Measurements from ENCODE around the gene GHDC.
"Not testable (repeated sequence)": the region's sequence is repeated elsewhere in the genome, so short reads cannot be mapped to it uniquely, and the experiment has no call there.

Gene GHDC, protein sequence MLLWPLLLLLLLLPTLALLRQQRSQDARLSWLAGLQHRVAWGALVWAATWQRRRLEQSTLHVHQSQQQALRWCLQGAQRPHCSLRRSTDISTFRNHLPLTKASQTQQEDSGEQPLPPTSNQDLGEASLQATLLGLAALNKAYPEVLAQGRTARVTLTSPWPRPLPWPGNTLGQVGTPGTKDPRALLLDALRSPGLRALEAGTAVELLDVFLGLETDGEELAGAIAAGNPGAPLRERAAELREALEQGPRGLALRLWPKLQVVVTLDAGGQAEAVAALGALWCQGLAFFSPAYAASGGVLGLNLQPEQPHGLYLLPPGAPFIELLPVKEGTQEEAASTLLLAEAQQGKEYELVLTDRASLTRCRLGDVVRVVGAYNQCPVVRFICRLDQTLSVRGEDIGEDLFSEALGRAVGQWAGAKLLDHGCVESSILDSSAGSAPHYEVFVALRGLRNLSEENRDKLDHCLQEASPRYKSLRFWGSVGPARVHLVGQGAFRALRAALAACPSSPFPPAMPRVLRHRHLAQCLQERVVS

DNA sequence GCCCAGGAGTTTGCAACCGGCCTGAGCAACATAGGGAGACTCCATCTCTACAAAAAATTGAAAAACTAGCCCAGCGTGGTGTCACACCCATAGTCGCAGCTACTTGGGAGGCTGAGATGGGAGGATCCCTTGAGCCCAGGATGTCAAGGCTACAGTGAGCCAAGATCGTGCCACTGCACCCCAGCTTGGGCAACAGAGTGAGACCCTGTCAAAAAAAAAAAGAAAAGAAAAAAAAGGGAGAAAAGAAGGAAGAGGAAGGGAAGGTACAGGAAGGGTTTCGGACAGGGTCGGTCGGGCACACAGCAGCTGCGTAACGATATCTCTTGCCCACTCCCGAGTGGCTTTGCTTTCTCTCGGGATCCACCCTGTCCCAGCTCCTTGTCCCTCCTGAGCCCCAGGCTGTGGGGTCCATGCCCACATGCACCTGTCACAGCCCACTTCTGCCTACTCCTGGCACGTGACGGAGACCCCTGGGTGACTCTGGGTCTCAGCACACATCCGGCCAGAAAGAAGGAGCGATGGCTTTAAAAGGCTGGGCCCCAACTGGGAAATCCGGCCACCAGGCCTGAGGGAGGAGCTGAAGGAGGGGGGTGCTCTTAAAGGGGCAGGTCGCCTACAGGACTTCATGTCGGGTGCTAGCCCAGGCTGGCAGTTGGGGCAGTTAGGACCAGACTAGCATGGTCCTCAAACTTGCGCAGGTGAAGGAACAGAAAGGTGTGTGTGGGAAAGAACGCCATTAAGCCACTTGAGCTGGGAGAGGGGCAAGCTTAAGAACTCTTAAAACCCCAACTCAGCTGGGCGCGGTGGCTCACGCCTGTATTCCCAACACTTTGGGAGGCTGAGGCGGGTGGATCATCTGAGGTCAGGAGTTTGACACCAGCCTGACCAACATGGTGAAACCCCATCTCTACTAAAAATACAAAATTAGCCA is at the start of gene GHDC:
GHDC (minus strand) TSS at position 526 of the 931 bp plus-strand sequence. CDS start 913 bp downstream, outside the sequence.
- peak; percentile 83 for DNase-seq

DNA sequence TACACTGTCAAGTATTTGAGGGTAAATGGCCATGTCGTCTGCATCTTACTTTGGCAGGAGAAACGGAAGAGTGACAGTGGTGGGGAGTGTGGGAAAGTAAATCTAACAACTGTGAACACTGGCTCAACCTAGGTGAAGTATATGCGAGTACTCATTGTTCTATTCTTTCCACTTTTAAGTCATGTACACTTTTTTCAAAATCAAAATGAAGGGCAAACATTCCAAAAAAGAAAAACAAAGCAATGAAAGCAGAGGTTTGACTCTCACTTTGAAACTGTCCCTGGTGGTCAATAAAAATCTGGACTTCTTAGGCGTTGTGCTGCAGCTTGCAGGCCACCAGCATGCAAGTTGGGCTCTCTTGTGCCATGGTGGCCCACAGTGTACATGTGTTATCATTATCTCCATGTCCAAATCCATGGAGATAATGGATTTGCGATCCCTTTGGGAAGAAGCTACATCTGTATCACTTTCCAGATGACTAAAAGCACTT is 49.2 kb upstream of the GHDC start:
- no peak for DNase-seq

DNA sequence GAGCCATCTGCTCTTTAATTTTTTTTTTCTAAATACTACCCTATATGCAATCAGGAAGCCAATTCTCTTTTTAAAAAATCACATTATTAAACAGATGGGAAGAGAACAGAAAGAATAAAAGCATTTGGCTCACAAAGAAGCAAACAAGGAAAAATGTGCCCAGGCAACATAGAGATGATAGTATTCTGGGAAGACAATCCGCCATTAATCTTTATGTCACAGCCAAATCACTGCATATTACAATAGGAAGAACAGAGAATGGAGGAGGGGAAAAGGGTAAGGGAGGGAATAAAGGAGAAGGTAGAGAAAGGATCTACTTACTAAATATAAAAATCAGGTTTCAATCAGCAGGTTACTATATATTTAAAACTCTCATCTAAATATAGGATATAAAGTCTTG is 47.6 kb upstream of the GHDC start:
- DNase-seq = no peak

DNA sequence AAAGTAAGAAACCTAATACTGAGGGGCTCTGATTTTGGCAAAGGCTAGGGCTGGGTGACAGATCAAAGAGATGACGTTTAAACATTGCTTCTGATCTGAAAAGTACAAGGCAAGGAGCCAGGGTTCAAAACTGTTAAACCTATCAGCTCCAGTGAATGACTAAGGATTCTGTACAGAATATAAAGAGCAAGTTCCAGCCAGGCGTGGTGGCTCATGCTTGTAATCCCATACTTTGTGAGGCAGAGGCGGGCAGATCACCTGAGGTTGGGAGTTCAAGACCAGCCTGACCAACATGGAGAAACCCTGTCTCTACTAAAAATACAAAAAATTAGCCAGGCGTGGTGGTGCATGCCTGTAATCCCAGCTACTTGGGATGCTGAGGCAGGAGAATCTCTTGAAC is 46.6 kb upstream of the GHDC start:
- DNase-seq = not testable (repeated sequence)

DNA sequence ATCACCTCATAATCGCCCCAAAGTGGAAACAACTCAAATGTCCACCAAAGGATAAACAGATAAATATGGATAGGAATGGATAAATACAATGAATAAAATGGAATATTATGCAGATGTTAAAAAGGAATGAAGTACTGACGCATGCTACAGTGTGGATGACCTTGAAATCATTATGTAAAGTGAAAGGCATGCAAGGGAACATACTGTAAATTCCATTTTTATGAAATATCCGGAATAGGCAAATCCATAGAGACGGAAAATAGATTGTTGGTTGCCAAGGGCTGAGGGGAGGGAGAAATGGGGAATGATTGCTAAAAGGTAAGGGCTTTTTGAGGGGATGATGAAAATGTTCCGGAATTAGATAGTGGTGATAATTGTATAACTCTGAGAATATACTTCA is 45.9 kb upstream of the GHDC start:
- no peak for DNase-seq

DNA sequence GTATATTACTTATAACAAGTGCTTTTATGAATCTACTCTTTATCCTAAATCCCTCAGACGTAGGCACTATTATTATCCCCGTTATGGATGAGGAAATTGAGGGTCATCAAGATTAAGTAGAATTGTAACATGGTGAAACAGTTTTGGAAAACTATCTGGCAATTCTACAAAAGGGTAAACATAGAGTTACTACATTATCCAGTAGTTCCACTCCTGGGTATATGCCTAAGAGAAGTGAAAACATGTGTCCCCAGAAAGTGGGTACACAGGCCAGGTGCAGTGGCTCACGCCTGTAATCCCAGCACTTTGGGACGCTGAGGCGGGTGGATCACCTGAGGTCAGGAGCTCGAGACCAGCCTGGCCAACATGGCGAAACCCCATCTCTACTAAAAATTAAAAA is 45.3 kb upstream of the GHDC start:
- DNase-seq = not testable (repeated sequence)

DNA sequence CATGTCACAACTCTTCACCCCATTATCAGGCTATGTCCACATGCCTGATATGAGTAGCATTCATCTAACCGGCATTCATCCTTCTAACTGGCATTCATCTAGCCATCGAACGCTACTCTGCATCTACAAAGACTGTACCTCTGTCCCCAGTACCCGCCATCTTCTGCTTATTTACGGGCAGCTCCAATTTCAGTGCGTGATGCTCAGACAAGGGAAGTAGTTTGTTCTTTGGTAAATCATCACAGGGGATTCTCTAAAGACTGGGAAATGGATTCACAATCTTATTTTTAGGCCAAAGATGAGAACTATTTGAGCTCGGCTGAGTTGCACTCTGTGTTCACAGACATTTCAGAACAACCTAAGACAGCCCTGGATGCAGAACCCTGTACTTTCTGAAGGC is 42.5 kb upstream of the GHDC start:
- no peak for DNase-seq

DNA sequence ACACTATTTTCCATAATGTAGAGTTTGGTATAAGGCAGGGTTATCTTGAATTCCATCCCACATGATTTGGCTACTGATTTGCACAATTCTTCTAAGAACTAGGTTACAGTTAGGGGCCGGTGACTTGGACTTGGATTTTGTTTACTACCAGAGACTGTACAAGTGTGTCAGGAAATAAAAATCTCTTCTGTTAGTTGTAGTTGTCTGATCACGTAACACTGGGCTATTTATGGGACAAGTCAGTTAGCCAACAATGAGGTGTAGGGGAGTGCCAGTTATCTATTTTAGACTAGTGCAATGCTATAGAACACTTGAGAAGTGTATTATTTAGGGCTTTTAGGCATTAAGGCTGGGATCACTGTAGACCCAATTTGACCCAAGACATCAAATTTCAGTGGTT is 39.7 kb upstream of the GHDC start:
- no peak for DNase-seq

DNA sequence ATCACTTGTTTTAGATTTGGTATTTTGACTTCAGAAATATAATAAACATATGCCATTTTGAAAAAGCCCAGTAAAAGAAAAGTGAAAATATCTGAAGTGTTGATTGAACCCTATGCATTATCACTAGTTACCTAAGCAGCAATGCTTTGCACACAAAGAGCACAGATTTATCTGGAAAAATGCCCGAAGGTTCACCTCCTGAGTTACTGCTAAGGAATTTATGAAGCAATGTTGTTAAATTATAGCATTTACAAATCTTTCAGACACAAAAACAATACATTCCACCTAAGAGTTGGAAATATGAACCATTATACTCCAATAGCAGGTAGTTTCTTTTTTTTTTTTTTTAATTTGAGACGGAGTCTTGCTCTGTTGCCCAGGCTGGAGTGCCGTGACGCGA is 38.9 kb upstream of the GHDC start:
- DNase-seq = no peak

DNA sequence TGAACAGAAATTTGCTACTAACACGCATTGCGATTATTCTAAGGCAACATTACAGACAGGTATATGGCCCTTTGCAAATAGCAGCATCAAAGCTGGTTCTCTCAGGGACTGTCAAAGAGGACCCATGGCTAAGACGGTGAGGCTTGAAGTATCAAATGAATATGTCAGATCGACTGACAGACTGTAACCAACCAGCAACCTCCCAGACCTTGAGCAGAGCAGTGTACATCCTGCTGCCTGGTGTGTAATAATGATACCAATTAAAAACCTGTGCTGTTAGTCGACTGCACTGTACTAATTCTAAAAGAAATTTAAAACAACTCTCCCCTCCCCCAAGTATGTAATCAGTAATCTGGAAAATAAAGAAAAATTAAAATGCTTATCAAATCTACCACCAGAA is 35.9 kb upstream of the GHDC start:
- no peak for DNase-seq

DNA sequence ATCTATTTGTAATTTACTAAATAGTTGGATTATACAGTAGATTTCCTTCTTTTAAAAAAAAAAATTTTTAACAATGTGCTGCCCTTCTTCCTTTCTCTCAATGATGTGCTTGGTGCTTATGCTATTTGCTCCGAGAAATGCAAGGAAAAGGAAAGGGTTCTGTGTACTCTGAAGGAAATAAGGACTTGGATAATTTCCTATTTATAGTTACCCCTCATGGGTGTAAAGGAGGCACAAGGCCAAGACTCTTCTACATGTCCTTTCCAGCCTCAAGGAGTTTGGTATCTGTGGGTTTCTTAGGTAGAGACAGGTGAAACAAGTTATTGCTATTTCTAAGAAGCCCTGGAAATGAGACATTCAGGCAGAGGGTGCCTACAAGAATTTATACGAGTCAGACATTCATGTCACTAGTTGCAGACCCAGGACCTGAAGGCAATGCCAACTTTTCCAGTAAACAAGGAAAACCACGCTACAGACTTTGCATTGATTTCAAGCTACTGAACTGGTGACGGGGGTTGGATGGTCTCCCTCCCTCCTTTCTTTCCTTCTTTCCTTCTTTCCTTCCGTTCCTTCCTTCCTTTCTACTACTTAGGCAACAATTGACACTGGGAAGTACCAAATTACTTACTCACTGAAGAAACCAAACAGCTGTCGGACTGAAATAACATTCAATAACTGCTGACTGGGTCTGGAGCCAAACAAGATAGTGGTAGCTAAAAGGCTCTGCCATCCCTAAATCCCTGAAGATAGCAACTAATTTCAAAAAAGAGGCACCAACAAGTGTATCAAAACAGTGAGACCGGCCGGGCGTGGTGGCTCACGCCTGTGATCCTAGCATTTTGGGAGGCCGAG is 33.8 kb upstream of the GHDC start:
- DNase-seq = no peak

DNA sequence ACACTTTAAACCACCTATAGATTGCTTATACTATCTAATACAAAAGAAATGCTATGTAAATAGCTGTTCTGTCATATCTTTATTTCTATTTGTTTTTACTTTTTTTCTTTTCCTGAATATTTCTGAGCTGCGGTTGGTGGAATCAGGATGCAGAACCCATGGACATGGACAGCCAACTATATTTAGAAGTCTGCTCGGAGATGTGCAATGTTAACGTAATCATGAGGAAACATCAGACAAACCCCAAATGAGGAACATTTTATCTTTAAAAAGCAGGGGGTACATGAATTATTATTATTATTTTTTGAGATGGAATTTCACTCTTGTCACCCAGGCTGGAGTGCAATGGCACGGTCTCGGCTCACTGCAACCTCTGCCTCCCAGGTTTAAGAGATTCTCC is 31.4 kb upstream of the GHDC start:
- DNase-seq = no peak

DNA sequence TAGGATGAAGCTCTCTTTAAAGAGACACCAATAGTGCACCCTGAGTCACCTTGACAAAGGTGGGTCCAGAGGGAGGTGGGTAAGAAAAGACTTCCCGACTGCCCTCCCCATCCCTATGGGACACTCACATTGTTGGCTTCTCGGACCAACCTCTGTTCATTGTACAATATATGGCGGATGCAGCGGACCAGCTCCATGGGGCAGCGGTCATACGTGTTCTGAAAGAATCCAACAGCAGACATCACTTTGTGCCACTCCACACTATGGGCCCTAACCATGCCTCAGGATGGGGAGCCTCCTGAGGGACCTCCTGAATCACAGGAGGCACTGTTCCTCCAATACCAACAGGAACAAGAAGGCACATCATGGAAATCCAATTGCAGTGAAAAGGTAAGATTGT is 30.4 kb upstream of the GHDC start:
- no peak for DNase-seq

DNA sequence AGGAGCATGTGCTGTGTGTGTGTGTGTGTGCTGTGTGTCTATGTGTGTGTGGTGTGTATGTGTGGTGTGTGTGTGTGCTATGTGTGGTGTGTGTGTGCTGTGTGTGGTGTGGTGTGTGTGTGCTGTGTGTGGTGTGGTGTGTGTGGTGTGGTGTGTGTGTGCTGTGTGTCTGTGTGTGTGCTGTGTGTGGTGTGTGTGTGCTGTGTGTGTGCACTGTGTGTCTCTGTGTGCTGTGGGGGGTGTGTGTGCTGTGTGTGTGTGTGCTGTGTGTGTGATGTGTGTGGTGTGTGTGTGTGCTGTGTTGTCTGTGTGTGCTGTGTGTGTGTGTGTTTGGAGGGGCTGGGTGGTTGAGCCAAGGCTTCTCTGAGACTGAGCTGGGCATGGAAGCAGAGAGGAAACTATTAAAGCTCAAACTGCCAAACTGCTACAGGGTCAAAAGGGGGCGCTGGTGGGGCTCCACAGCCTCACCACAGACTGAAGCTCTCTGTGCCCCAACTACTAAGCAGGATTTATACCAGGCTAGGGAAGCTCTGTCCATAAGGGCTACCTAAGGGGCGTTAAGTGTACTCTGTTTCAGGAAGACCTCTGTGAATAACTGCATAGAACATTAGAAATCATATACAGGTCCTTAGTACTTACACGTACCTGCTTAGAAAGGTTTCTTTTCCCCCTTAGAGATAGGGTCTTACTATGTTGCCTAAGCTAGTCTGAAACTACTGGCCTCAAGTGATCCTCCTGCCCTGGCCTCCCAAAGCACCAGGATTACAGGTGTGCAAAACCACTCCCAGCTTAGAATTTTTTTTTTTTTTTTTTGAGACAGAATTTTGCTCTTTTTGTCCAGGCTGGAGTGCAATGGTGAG is 27.8 kb upstream of the GHDC start:
- DNase-seq = peak; percentile 74

DNA sequence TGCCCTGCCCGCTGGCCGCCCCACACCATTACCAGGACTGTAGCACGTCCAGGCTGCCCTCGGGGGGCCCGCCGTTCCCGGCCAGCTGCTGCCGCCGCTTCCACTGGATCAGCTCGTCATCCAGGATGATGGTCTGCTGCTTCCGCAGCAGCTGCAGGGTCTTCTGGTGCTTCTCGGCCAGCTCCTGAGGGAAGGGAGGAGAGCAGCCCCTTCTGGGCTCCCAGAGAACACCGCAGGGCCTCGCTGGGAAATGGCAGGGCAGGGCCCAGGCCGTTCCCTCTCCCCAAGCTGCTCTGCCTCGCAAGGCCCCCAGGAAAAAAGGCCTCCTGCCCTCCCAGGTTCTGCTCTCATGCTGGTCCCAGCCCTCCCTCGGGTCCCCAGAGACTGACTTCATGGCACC is 25.0 kb upstream of the GHDC start:
- DNase-seq = not testable (repeated sequence)

DNA sequence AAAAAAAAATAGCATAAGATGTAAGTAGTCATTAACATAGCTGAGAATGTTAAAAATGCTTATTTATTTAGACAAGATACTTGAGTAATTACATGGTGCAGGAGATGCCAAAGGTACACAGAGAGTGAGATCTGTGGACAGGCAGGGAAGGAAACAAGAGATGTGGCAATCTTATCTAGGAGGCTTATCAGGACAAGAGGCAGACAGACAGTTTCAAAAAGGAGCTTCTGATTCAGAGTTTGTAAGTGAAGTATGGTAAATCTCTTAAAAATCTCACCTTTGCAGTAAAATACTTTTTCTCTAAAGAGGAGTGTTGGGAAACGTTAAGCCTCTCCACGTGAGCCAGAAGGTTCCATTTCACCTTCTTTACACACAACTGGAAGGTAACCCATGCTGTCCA is 19.9 kb upstream of the GHDC start:
- DNase-seq = no peak

DNA sequence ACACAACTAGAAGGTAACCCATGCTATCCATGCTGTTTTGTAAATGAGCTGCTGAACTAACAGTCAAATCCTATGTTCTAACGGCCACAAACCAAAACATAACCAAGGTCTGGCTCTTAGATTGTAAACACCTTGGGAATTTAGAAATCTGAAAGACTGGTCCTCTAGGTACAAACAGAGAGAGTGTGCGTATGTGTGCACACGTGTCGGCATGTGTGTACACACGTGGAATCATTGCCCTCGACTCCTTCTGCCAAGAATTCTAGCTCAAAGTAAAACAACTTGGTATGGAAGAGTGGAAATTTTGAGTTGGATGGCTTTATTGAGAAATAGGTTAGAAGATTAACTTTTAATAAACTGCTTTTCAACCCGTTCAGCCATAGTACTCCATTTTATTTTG is 18.1 kb upstream of the GHDC start:
- DNase-seq = no peak

DNA sequence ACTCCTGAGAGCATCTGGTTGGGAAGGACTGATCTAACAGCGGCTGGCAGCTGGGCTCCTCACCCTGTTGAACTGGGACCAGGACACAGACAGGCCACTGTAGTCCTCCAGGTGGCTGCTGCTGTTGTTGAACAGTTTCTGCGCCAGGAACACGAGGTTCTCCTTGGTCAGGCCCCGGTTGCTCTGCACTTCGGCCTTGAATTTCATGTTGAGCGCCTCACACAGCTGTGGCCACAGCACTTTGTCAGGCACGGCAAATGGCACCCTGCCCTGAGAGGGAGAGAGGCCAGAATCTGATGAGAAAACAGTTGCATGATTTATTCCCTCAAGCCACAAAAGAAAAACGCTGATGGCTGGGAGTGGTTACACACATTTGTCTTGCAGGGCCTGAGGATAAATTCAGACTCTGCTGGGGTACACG is 17.6 kb upstream of the GHDC start:
- DNase-seq = not testable (repeated sequence)

DNA sequence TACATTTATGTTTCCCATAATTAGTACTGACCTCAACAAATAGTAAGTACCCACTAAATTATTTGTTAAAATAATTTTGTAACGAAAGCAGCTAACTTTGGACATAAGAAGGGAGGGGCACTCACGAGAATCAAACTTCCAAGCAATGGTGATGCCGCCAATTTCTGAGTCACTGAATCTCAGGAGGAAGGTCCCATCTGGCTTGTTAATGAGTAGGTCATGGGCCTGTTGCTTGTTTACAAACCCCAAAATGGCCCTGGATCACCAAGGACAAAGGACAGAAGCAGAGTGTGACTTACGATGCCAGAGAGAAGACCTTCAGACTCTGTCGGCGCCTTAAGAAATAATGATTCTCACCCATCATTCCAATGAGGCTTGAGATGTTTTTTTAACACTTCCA is 15.8 kb upstream of the GHDC start:
- DNase-seq = no peak

DNA sequence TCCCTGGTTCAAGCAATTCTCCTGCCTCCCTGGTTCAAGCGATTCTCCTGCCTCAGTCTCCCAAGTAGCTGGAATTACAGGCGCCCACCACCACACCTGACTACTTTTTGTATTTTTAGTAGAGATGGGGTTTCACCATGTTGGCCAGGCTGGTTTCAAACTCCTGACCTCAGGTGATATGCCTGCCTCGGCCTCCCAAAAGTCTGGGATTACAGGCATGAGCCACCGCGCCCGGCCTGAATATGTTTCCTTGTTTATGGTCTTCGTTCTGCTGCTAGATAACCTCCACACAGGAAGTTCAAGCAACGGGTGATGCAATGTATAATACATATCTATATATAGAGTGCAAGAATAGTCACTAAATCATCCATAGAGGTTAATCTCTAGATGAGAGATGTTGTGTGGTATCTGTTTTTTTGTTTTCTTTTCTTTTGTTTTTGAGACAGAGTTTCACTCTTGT is 11.9 kb upstream of the GHDC start:
- not testable (repeated sequence) for DNase-seq

DNA sequence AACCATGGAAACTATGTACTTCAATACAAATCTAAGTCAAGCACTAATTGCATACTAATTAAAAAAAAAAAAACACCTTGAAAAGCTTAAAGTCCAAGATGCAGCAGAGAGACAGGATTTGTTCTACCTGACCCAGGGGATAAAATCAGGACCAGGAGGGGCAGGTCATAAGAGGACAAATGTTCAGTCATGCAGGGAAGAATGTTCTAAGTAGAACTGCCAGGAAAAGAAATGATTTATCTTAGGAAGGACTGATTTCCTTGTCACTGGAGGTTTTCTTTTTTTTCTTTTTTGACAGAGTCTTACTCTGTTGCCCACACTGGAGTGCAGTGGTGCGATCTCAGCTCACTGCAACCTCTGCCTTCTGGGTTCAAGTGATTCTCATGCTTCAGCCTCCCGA is 9.1 kb upstream of the GHDC start:
- no peak for DNase-seq
